DND-41 (cell line): ENCODE measurements around the gene MYBL2.

ENCODE experiments used
- ATAC-seq: fragments of 200-7000 bp; cut with Tn5 transposase; 3 replicates; pipeline ENCODE4 v1.9.1; 2021; ENCODE audit warnings: low read depth; ENCODE audit not compliant: insufficient read depth
- DNase-seq: peaks from one replicate; pipeline ENCODE4 v3.0.0-alpha.2; 2020
- H2AFZ ChIP-seq: 2 replicates; pipeline ENCODE4 v1.6.0; 2012; ENCODE audit warnings: low read depth, low read length
- H3K27ac ChIP-seq: 2 replicates; pipeline ENCODE4 v1.5.1; 2012; ENCODE audit warnings: low read length, inconsistent platforms
- H3K27me3 ChIP-seq: fragments of 200-600 bp; sonication (generic); 2 replicates; pipeline ENCODE4 v1.6.0; 2012; ENCODE audit warnings: low read length, mild to moderate bottlenecking, inconsistent platforms; ENCODE audit not compliant: insufficient read depth, poor library complexity
- H3K36me3 ChIP-seq: 2 replicates; pipeline ENCODE4 v1.5.1; 2012; ENCODE audit warnings: low read length, inconsistent platforms; ENCODE audit not compliant: insufficient read depth
- H3K4me1 ChIP-seq: 2 replicates; pipeline ENCODE4 v1.5.1; 2012; ENCODE audit warnings: mild to moderate bottlenecking, low read length; ENCODE audit not compliant: insufficient read depth
- H3K4me2 ChIP-seq: 2 replicates; pipeline ENCODE4 v1.6.0; 2012; ENCODE audit warnings: mild to moderate bottlenecking, moderate library complexity, low read length, inconsistent platforms; ENCODE audit not compliant: insufficient read depth
- H3K4me3 ChIP-seq, 2 experiments: fragments of 200-600 bp in 1 of 2; shearing (Covaris generic) in 1 of 2; 2 replicates each; pipeline ENCODE4 v1.5.1; 2012 to 2016; ENCODE audit warnings: inconsistent platforms in 2 of 2, low read length in 2 of 2, mild to moderate bottlenecking in 2 of 2, low read depth in 1 of 2, moderate library complexity in 1 of 2
- H3K79me2 ChIP-seq: 2 replicates; pipeline ENCODE4 v1.6.0; 2012; ENCODE audit warnings: low read length, inconsistent platforms; ENCODE audit not compliant: insufficient read depth
- H3K9ac ChIP-seq: 2 replicates; pipeline ENCODE4 v1.6.0; 2012; ENCODE audit warnings: low read depth, mild to moderate bottlenecking, inconsistent platforms, low read length, moderate library complexity
- H3K9me3 ChIP-seq: 2 replicates; pipeline ENCODE4 v1.5.1; 2012; ENCODE audit warnings: low read length, moderate library complexity, mild to moderate bottlenecking, inconsistent platforms; ENCODE audit not compliant: insufficient read depth, severe bottlenecking
- H4K20me1 ChIP-seq: 2 replicates; pipeline ENCODE4 v1.6.0; 2012; ENCODE audit warnings: low read length; ENCODE audit not compliant: insufficient read depth
- CTCF ChIP-seq: IDR thresholded peaks from 2 replicates; pipeline ENCODE4 v1.5.1; 2012; ENCODE audit warnings: borderline replicate concordance, low read length, moderate library complexity, mild to moderate bottlenecking; ENCODE audit not compliant: poor library complexity, severe bottlenecking; ENCODE audit errors: extremely low read depth
- EZH2 ChIP-seq: IDR thresholded peaks from 3 replicates; pipeline ENCODE4 v1.6.1; 2012; ENCODE audit warnings: borderline replicate concordance, low read depth, mild to moderate bottlenecking, moderate library complexity, low read length, inconsistent platforms; ENCODE audit not compliant: severe bottlenecking

MYBL2 gene

GRCh38 chr20:43699941-43700565 is 33.1 kb downstream of the MYBL2 start:
- ATAC-seq = 0 out of 3 replicates have a peak, but pooled peaks have one; percentile 34
- peaks cover 92% of the 10 kb centered on the region for H3K36me3 ChIP-seq

GRCh38 chr20:43700627-43701026 is 33.7 kb downstream of the MYBL2 start:
- DNase-seq (no peak), ATAC-seq (no peak)
- Histone ChIP-seq H3K36me3 (peaks cover 89% of the 10 kb centered on the region), H3K9ac (no peak overlapping the region), H3K4me3 (no peak overlapping the region), H4K20me1 (peaks cover 65% of the 10 kb centered on the region), H3K4me2 (no peak overlapping the region), H3K27me3 (no peaks in the 10 kb centered on the region), H3K4me1 (no peaks in the 10 kb centered on the region), H3K9me3 (no peaks in the 10 kb centered on the region), H3K79me2 (peaks cover 61% of the 10 kb centered on the region), H2AFZ (no peak overlapping the region), H3K27ac (no peak overlapping the region)
- TF ChIP-seq EZH2 (no peak), CTCF (no peak)

More at GRCh38 chr20:43699941-43700565, 33.1 kb downstream of the MYBL2 start:
- H3K9me3 ChIP-seq = no peaks in the 10 kb centered on the region
- TF ChIP-seq CTCF (no peak), EZH2 (no peak)
- no peak overlapping the region for H3K9ac ChIP-seq
- DNase-seq = no peak
- H4K20me1 ChIP-seq = peaks cover 68% of the 10 kb centered on the region
- peaks cover 67% of the 10 kb centered on the region for H3K79me2 ChIP-seq
- H3K27ac ChIP-seq = no peak overlapping the region
- no peak overlapping the region for H3K4me2 ChIP-seq
- H3K27me3 ChIP-seq = no peaks in the 10 kb centered on the region
- H3K4me1 ChIP-seq = no peaks in the 10 kb centered on the region
- no peak overlapping the region for H3K4me3 ChIP-seq
- H2AFZ ChIP-seq = no peak overlapping the region

GRCh38 chr20:43702502-43702901 is 35.6 kb downstream of the MYBL2 start:
- no peak for TF ChIP-seq EZH2
- TF ChIP-seq CTCF = no peak
- DNase-seq = no peak
- no peak for ATAC-seq
- Histone ChIP-seq H4K20me1 (peaks cover 60% of the 10 kb centered on the region), H3K4me3 (no peak overlapping the region), H3K4me1 (no peaks in the 10 kb centered on the region), H3K9ac (no peak overlapping the region), H3K4me2 (no peak overlapping the region), H2AFZ (no peak overlapping the region), H3K36me3 (peaks cover 86% of the 10 kb centered on the region), H3K27ac (no peak overlapping the region), H3K9me3 (no peaks in the 10 kb centered on the region), H3K79me2 (peaks cover 52% of the 10 kb centered on the region), H3K27me3 (no peaks in the 10 kb centered on the region)

- peaks cover 72% of the 10 kb centered on the region for H4K20me1 ChIP-seq
- no peak overlapping the region for H3K27ac ChIP-seq
- no peak overlapping the region for H2AFZ ChIP-seq
- no peaks in the 10 kb centered on the region for H3K9me3 ChIP-seq
- no peaks in the 10 kb centered on the region for H3K4me1 ChIP-seq
- no peaks in the 10 kb centered on the region for H3K27me3 ChIP-seq
- H3K4me3 ChIP-seq = no peak overlapping the region
- H3K9ac ChIP-seq = no peak overlapping the region
- no peak for ATAC-seq
- H3K36me3 ChIP-seq = peaks cover 94% of the 10 kb centered on the region
- H3K79me2 ChIP-seq = peaks cover 5% of the 10 kb centered on the region; the same call in 1 of the 2 replicates
- no peak for DNase-seq
- TF ChIP-seq CTCF (no peak), EZH2 (no peak)
- no peak overlapping the region for H3K4me2 ChIP-seq
Observed at GRCh38 chr20:43710370-43711044, 43.6 kb downstream of the MYBL2 start.
